Stimulated activated CD4-positive, alpha-beta T cell treated with anti-CD3 and anti-CD28 coated beads, TNF-alpha, amount 100 ng/mL, for 1 hour (primary cell): ENCODE measurements around the gene KDM4D.
"Not testable (repeated sequence)": the region's sequence is repeated elsewhere in the genome, so short reads cannot be mapped to it uniquely, and the experiment has no call there.

Source experiments
- DNase-seq, 3 donors: peaks; one replicate each; pipeline ENCODE4 v3.0.0-alpha.2; 2020; ENCODE audit warnings: low read depth in 3 of 3, low spot score in 1 of 3

Gene KDM4D

GRCh38 chr11:94956963-94957362 lies 16.5 kb upstream of the KDM4D start:
- DNase-seq = no peak

- DNase-seq = no peak
Measured at GRCh38 chr11:94958121-94958696, 15.3 kb upstream of the KDM4D start.

GRCh38 chr11:94959179-94959578 lies 14.3 kb upstream of the KDM4D start:
- no peak for DNase-seq

- no peak for DNase-seq
Measured at GRCh38 chr11:94960488-94960887, 13.0 kb upstream of the KDM4D start.

GRCh38 chr11:94961255-94961654 lies 12.3 kb upstream of the KDM4D start:
- no peak for DNase-seq

GRCh38 chr11:94964934-94965333 lies 8.6 kb upstream of the KDM4D start:
- DNase-seq = no peak

- DNase-seq = no peak
Measured at GRCh38 chr11:94968334-94968958, 5.1 kb upstream of the KDM4D start.

GRCh38 chr11:94972700-94973098 lies 810 bp upstream of the KDM4D start:
- DNase-seq = no peak

GRCh38 chr11:94974178-94974577 lies 669 bp downstream of the KDM4D start:
- no peak for DNase-seq

GRCh38 chr11:94975599-94975998 lies 2.1 kb downstream of the KDM4D start:
- no peak for DNase-seq

GRCh38 chr11:94987378-94987777 lies 13.9 kb downstream of the KDM4D start:
- DNase-seq = no peak

GRCh38 chr11:94988748-94989147 lies 15.2 kb downstream of the KDM4D start:
- no peak for DNase-seq

- DNase-seq = no peak
Measured at GRCh38 chr11:94993400-94993943, 20.0 kb downstream of the KDM4D start.

- no peak for DNase-seq
Measured at GRCh38 chr11:94997437-94997836, 23.9 kb downstream of the KDM4D start.

- no peak for DNase-seq
Measured at GRCh38 chr11:94998285-94998684, 24.8 kb downstream of the KDM4D start.

- no peak for DNase-seq
Measured at GRCh38 chr11:95003716-95004115, 30.2 kb downstream of the KDM4D start.

- DNase-seq = no peak
Measured at GRCh38 chr11:95005642-95006041, 32.1 kb downstream of the KDM4D start.

- DNase-seq = no peak
Measured at GRCh38 chr11:95011376-95011775, 37.9 kb downstream of the KDM4D start.

GRCh38 chr11:95014184-95014821 lies 40.8 kb downstream of the KDM4D start:
- no peak for DNase-seq

- no peak for DNase-seq
Measured at GRCh38 chr11:95016139-95016538, 42.6 kb downstream of the KDM4D start.

GRCh38 chr11:95021468-95021867 lies 48.0 kb downstream of the KDM4D start:
- DNase-seq = not testable (repeated sequence)

- DNase-seq = no peak
Measured at GRCh38 chr11:95024958-95025357, 51.4 kb downstream of the KDM4D start, which contains the start of gene KDM4E. KDM4E (plus strand) TSS chr11:95025258; CDS start chr11:95025558, 300 bp downstream.
